Endothelial cell of umbilical vein (primary cell): ENCODE data around the gene AFF1. TPM values are rescaled to one million over a fixed set of nuclear protein-coding genes. Genes with fewer than 3 reads are reported as not detected.

Experiments used
- BruUV-seq: library from RNA; stranded (reverse); fragments of 400-500 nt; replicated peaks from 2 replicates; lab custom pipeline; 2021; lab: Mats Ljungman, UMichigan
- CTCF ChIA-PET: fragments of 300-600, 350-600 bp; sonication (Branson Sonifier 250); formaldehyde crosslinking; loops from one replicate; lab custom pipeline; 2021; ENCODE audit warnings: antibody characterized with exemption, inconsistent platforms; lab: Charles Lee
- POLR2A ChIA-PET: fragments of 300-600, 350-600 bp; sonication (Branson Sonifier 250); formaldehyde crosslinking; loops from one replicate; lab custom pipeline; 2021; ENCODE audit warnings: antibody characterized with exemption, inconsistent platforms; lab: Charles Lee
- DNase-seq: peaks from one replicate; pipeline ENCODE4 v3.0.0-alpha.2; 2011; ENCODE audit warnings: low read depth, low spot score
- FAIRE-seq: peaks from 2 replicates; lab custom pipeline; 2011; peaks lifted over from hg19 to GRCh38; lab: Jason Lieb, UNC
- H2AFZ ChIP-seq: 2 replicates; pipeline ENCODE4 v1.6.0; 2012; ENCODE audit warnings: low read depth, low read length, control low read depth, inconsistent platforms
- H3K27ac ChIP-seq: 2 replicates; pipeline ENCODE4 v1.5.1; 2011; ENCODE audit warnings: low read depth, mild to moderate bottlenecking, control low read depth, low read length, moderate library complexity; ENCODE audit not compliant: insufficient read depth
- H3K27me3 ChIP-seq, 2 experiments: 2 replicates each; pipeline versions ENCODE4 v1.6.0 to v1.6.1; 2011; ENCODE audit warnings: low read length in 2 of 2, mixed read lengths in 1 of 2; ENCODE audit not compliant: control insufficient read depth in 2 of 2, insufficient read depth in 2 of 2
- H3K36me3 ChIP-seq, 2 experiments: 2 replicates in 1 of 2; 3 replicates in 1 of 2; pipeline ENCODE4 v1.5.1; 2011; ENCODE audit warnings: low read length in 2 of 2, mild to moderate bottlenecking in 1 of 2, moderate library complexity in 1 of 2; ENCODE audit not compliant: control insufficient read depth in 2 of 2, insufficient read depth in 2 of 2; ENCODE audit errors: extremely low read depth in 1 of 2
- H3K4me1 ChIP-seq: 3 replicates; pipeline ENCODE4 v1.5.1; 2011; ENCODE audit warnings: mild to moderate bottlenecking, low read length; ENCODE audit not compliant: control insufficient read depth, insufficient read depth; ENCODE audit errors: extremely low read depth
- H3K4me2 ChIP-seq: 2 replicates; pipeline ENCODE4 v1.6.1; 2011; ENCODE audit warnings: low read length, control low read depth, mixed read lengths; ENCODE audit not compliant: insufficient read depth
- H3K4me3 ChIP-seq, 3 experiments: fragments of 200-600 bp in 1 of 3; sonication (generic), shearing (Covaris generic) in 1 of 3; replicated peaks in 1 of 3; 2 replicates each; pipeline ENCODE4 v1.5.1; 2011 to 2016; ENCODE audit warnings: control low read depth in 3 of 3, low read length in 3 of 3, mild to moderate bottlenecking in 2 of 3, inconsistent platforms in 1 of 3, low read depth in 1 of 3, moderate library complexity in 1 of 3; ENCODE audit not compliant: insufficient read depth in 1 of 3
- H3K79me2 ChIP-seq: 2 replicates; pipeline ENCODE4 v1.6.0; 2012; ENCODE audit warnings: low read length, inconsistent platforms; ENCODE audit not compliant: control insufficient read depth, insufficient read depth
- H3K9ac ChIP-seq: replicated peaks from 2 replicates; pipeline ENCODE3; 2011; ENCODE audit warnings: low read length, control low read depth; ENCODE audit not compliant: insufficient read depth; ENCODE audit errors: extremely low read depth
- H3K9me1 ChIP-seq: replicated peaks from 3 replicates; pipeline ENCODE4 v1.6.0; 2011; ENCODE audit warnings: mild to moderate bottlenecking, low read length; ENCODE audit not compliant: control insufficient read depth, insufficient read depth; ENCODE audit errors: extremely low read depth
- H3K9me3 ChIP-seq: replicated peaks from 2 replicates; pipeline ENCODE4 v1.5.1; 2012; ENCODE audit warnings: low read length, inconsistent platforms; ENCODE audit not compliant: control insufficient read depth, insufficient read depth
- H4K20me1 ChIP-seq: replicated peaks from 2 replicates; pipeline ENCODE3; 2011; ENCODE audit warnings: mild to moderate bottlenecking, low read length; ENCODE audit not compliant: control insufficient read depth, insufficient read depth; ENCODE audit errors: extremely low read depth
- CTCF ChIP-seq, 2 donors: IDR thresholded peaks; 1 replicate in 1 of 2; 2 replicates in 1 of 2; pipeline ENCODE4 v1.5.1; 2011; ENCODE audit warnings: low read length in 2 of 2, mild to moderate bottlenecking in 2 of 2, moderate library complexity in 2 of 2, control low read depth in 1 of 2, inconsistent platforms in 1 of 2, low read depth in 1 of 2; ENCODE audit not compliant: insufficient read depth in 1 of 2; ENCODE audit errors: extremely low read depth in 1 of 2
- EZH2 ChIP-seq: IDR thresholded peaks from 2 replicates; pipeline ENCODE4 v1.6.1; 2012; ENCODE audit warnings: borderline replicate concordance, low read depth, mild to moderate bottlenecking, moderate library complexity, low read length, inconsistent platforms; ENCODE audit not compliant: severe bottlenecking
- FOS ChIP-seq: IDR thresholded peaks from 2 replicates; pipeline ENCODE4 v1.6.1; 2011; ENCODE audit warnings: mild to moderate bottlenecking, low read length, moderate library complexity, borderline replicate concordance; ENCODE audit not compliant: insufficient read depth
- GATA2 ChIP-seq: IDR thresholded peaks from 2 replicates; pipeline ENCODE4 v1.7.0; 2011; ENCODE audit warnings: low read depth, mild to moderate bottlenecking, moderate library complexity, mixed read lengths, low read length; ENCODE audit not compliant: insufficient read length, insufficient read depth
- JUN ChIP-seq: IDR thresholded peaks from 2 replicates; pipeline ENCODE4 v1.6.1; 2011; ENCODE audit warnings: borderline replicate concordance, low read depth; ENCODE audit not compliant: insufficient read length, insufficient read depth
- MAX ChIP-seq: IDR thresholded peaks from 2 replicates; pipeline ENCODE4 v1.6.1; 2011; ENCODE audit not compliant: insufficient read depth, insufficient read length
- MYC ChIP-seq: IDR thresholded peaks from one replicate; pipeline ENCODE4 v1.6.1; 2011; ENCODE audit warnings: mild to moderate bottlenecking, low read depth, low read length
- POLR2A ChIP-seq: IDR thresholded peaks from 2 replicates; pipeline ENCODE4 v1.6.1; 2012; ENCODE audit warnings: low read depth, mild to moderate bottlenecking, control low read depth, low read length
- POLR2AphosphoS5 ChIP-seq: IDR thresholded peaks from 2 replicates; pipeline ENCODE4 v1.6.1; 2012; ENCODE audit warnings: low read depth, mild to moderate bottlenecking, control low read depth, low read length, moderate library complexity; ENCODE audit not compliant: insufficient read depth
- dilution Hi-C: fragments of 300-500 bp; cut with MboI; formaldehyde crosslinking; loops from one replicate; pipeline ENCODE4 v1.15.0; 2019; ENCODE audit warnings: low sequenced_read_pairs; ENCODE audit not compliant: extremely low pct_ligation_motif_present
- intact Hi-C: fragments of 100-400 bp; cut with micrococcal nuclease; formaldehyde crosslinking; loops from one replicate; pipeline ENCODE4 v1.10.0; 2022
- polyA plus RNA-seq, 4 experiments: library from polyadenylated mRNA; depleted of rRNA in 3 of 4; stranded (reverse) in 3 of 4; unstranded in 1 of 4; fragments of >200 nt; gene quantifications; 2 replicates each; pipeline versions ENCODE4 v1.2.1 to v1.2.3, GENCODE V29; 2011 to 2012; ENCODE audit warnings: missing spikeins in 1 of 4
- total RNA-seq: library from RNA; stranded (reverse); gene quantifications from 2 replicates; pipeline ENCODE4 v1.2.3, GENCODE V29; 2021

AFF1 gene
- total and polyA plus RNA-seq, 2 donors (not counting 3 experiments of a cell fraction or from before 2014, with no cell fraction given) = 26.2 to 106 TPM

DNA sequence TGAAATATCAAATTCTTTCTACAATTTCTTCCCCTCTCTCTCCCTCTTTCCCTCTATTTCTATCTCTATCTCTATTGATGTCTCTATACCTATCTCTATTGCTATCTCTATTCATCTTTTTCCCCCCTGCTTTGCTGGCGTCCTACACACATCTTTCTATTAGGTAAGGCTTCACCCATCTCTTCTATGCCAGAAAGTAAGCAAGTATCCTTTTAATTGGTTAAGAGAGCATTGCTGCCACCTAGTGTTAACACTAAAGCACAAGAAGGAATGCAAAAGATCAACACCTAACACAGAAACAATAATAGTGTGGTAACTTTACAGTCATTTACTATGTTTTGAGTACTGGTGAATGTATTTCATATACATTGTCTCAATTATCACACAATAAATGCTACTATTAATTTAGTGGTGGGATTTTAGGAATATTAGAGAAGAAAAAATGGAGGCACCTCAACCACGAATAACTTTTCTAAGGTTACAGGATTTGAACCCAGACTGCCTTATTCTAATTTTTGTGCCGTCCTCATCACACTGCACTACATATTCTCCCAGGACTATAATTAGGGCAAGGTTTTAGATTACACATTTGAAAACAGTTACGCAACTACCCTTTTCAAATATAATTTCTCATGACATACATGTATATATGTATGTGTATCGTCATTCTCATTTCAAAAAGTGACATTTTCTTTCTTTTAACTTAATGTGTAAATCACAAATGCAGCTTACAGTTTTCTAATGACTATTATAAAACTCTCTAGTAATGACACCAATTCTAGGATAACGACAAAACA lies 38.9 kb upstream of the AFF1 start:
- Histone ChIP-seq H3K27ac (no peak overlapping the region), H3K79me2 (no peaks in the 10 kb centered on the region), H3K4me1 (peaks cover 16% of the 10 kb centered on the region), H3K27me3 (no peaks in the 10 kb centered on the region), H4K20me1 (no peaks in the 10 kb centered on the region), H3K9me3 (no peaks in the 10 kb centered on the region), H2AFZ (no peak overlapping the region), H3K9me1 (no peaks in the 10 kb centered on the region), H3K36me3 (no peaks in the 10 kb centered on the region), H3K4me2 (no peak overlapping the region), H3K4me3 (no peak overlapping the region), H3K9ac (no peak overlapping the region)
- FAIRE-seq = peak; percentile 85
- POLR2A ChIA-PET = no interaction called here
- TF ChIP-seq CTCF (IDR thresholded peaks at IDR 0.05; ENCODE audit: extremely low read depth in 1 of 2, insufficient read depth in 1 of 2, low read depth in 1 of 2, low read length in 2 of 2) (peak; percentile 46 to 52), POLR2AphosphoS5 (no peak)
- intact Hi-C loops (loop anchor here (1.0 to 10.0 kb wide), 6 partner anchors 243 to 854 kb away; no protein-coding TSS in a partner anchor), dilution Hi-C loops (no loop called here)
- CTCF ChIA-PET = interaction anchor here (1.2 to 9.4 kb wide), 5 partner anchors 250 to 400 kb away, joined by 3 to 133 read pairs (median 50); no protein-coding TSS in a partner anchor
- no TSS peak for BruUV-seq
- DNase-seq = peak; percentile 72

DNA sequence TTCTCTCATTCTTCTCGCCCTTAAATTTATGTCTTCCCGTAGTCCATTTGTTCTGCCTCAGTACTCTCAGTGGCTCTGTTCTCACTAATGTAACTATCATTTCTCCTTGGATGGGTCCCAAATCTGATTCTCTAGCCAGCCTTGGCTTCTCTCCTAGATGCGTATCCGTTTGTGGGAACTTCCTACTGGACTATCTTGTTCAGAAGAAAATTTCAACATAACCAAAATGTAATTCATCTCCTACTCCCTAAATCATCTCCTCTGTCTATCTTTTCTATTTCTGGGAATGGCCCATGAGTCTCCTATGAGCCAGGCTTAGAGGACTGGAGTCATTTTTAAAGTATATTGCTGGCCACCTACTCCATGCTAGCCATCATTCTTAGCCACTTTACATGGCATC lies 38.2 kb upstream of the AFF1 start:
- Histone ChIP-seq H3K4me2 (no peak overlapping the region), H3K27ac (no peak overlapping the region), H3K4me1 (peaks cover 15% of the 10 kb centered on the region), H3K9me3 (no peaks in the 10 kb centered on the region), H3K27me3 (no peaks in the 10 kb centered on the region), H3K9me1 (no peaks in the 10 kb centered on the region), H4K20me1 (no peaks in the 10 kb centered on the region), H3K36me3 (no peaks in the 10 kb centered on the region), H2AFZ (no peak overlapping the region), H3K9ac (no peak overlapping the region), H3K4me3 (no peak overlapping the region), H3K79me2 (no peaks in the 10 kb centered on the region)
- dilution Hi-C loops = no loop called here
- intact Hi-C loops = loop anchor here (5.0 to 10.0 kb wide), 3 partner anchors 341 to 854 kb away; no protein-coding TSS in a partner anchor
- BruUV-seq = no TSS peak
- TF ChIP-seq POLR2A = no peak
- TF ChIP-seq POLR2AphosphoS5 = no peak
- TF ChIP-seq GATA2 = no peak
- TF ChIP-seq MYC = no peak
- no peak for TF ChIP-seq FOS
- TF ChIP-seq CTCF (IDR thresholded peaks at IDR 0.05; ENCODE audit: extremely low read depth in 1 of 2, insufficient read depth in 1 of 2, low read depth in 1 of 2, low read length in 2 of 2) = no peak
- no peak for TF ChIP-seq EZH2
- TF ChIP-seq MAX = no peak
- no peak for TF ChIP-seq JUN
- no peak for FAIRE-seq
- DNase-seq = no peak
- POLR2A ChIA-PET = no interaction called here
- CTCF ChIA-PET = interaction anchor here (1.0 to 9.4 kb wide), 2 partner anchors 376 to 398 kb away, joined by 3 to 133 read pairs; no protein-coding TSS in a partner anchor
